SK-N-SH treated with all-trans-retinoic acid at 6 μM for 48 hours (cell line): ENCODE measurements around the gene CLTB.

Source experiments
- ATAC-seq: fragments of 200-7000 bp; cut with Tn5 transposase; 3 replicates; pipeline ENCODE4 v1.9.1; 2020; ENCODE audit warnings: mild to moderate bottlenecking, moderate library complexity
- ARNTL ChIP-seq: fragments of 450-650 bp; formaldehyde crosslinking; IDR thresholded peaks from 2 replicates; pipeline ENCODE4 v1.5.0; 2020; ENCODE audit warnings: low read depth, mild to moderate bottlenecking, moderate library complexity, borderline replicate concordance
- BACH2 ChIP-seq: fragments of 250-450 bp; sonication (Bioruptor Pico); IDR thresholded peaks from 2 replicates; pipeline ENCODE4 v1.9.0; 2021; ENCODE audit warnings: mild to moderate bottlenecking, borderline replicate concordance
- CSDC2 ChIP-seq: fragments of 250-450 bp; sonication (Bioruptor Pico); IDR thresholded peaks from 2 replicates; pipeline ENCODE4 v1.5.0; 2020; ENCODE audit warnings: mild to moderate bottlenecking, moderate library complexity
- ESRRG ChIP-seq: fragments of 250-450 bp; sonication (Bioruptor Pico); IDR thresholded peaks from 2 replicates; pipeline ENCODE4 v1.6.1; 2021; ENCODE audit warnings: mild to moderate bottlenecking
- GLIS3 ChIP-seq: fragments of 250-450 bp; sonication (Bioruptor Pico); IDR thresholded peaks from 2 replicates; pipeline ENCODE4 v1.5.0; 2020; ENCODE audit warnings: mild to moderate bottlenecking, moderate library complexity
- ISL1 ChIP-seq: fragments of 250-450 bp; sonication (Bioruptor Pico); IDR thresholded peaks from 2 replicates; pipeline ENCODE4 v2.1.2; 2022; ENCODE audit warnings: mild to moderate bottlenecking, moderate library complexity
- OSR1 ChIP-seq: fragments of 250-450 bp; sonication (Bioruptor Pico); IDR thresholded peaks from 2 replicates; pipeline ENCODE4 v1.8.0; 2022; ENCODE audit warnings: moderate library complexity, mild to moderate bottlenecking, inconsistent platforms
- PATZ1 ChIP-seq: fragments of 250-450 bp; sonication (Bioruptor Pico); IDR thresholded peaks from 2 replicates; pipeline ENCODE4 v1.8.0; 2020; ENCODE audit warnings: mild to moderate bottlenecking, moderate library complexity, borderline replicate concordance
- POU6F1 ChIP-seq: fragments of 250-450 bp; sonication (Bioruptor Pico); IDR thresholded peaks from 2 replicates; pipeline ENCODE4 v1.8.0; 2021; ENCODE audit warnings: low read depth, mild to moderate bottlenecking, moderate library complexity, borderline replicate concordance
- RARB ChIP-seq: fragments of 250-450 bp; sonication (Bioruptor Pico); IDR thresholded peaks from 2 replicates; pipeline ENCODE4 v1.8.0; 2021; ENCODE audit warnings: mild to moderate bottlenecking, moderate library complexity
- SNAI2 ChIP-seq: fragments of 250-450 bp; sonication (Bioruptor Pico); IDR thresholded peaks from 2 replicates; pipeline ENCODE4 v1.5.0; 2020; ENCODE audit warnings: mild to moderate bottlenecking, moderate library complexity
- TCF4 ChIP-seq: fragments of 250-450 bp; sonication (Bioruptor Pico); IDR thresholded peaks from 2 replicates; pipeline ENCODE4 v1.8.0; 2021; ENCODE audit warnings: mild to moderate bottlenecking, moderate library complexity, borderline replicate concordance
- TOX ChIP-seq: fragments of 250-450 bp; sonication (Bioruptor Pico); IDR thresholded peaks from 2 replicates; pipeline ENCODE4 v1.8.0; 2021; ENCODE audit warnings: mild to moderate bottlenecking, moderate library complexity, borderline replicate concordance
- ZC3H10 ChIP-seq: fragments of 250-450 bp; sonication (Bioruptor Pico); IDR thresholded peaks from 2 replicates; pipeline ENCODE4 v1.5.1; 2021; ENCODE audit warnings: mild to moderate bottlenecking, moderate library complexity
- ZFP3 ChIP-seq: fragments of 250-450 bp; sonication (Bioruptor Pico); IDR thresholded peaks from 2 replicates; pipeline ENCODE4 v1.5.0; 2020; ENCODE audit warnings: mild to moderate bottlenecking, moderate library complexity
- ZFP30 ChIP-seq: fragments of 450-650 bp; formaldehyde crosslinking; IDR thresholded peaks from 2 replicates; pipeline ENCODE4 v1.5.0; 2022; ENCODE audit warnings: mild to moderate bottlenecking, moderate library complexity
- ZNF565 ChIP-seq: fragments of 450-650 bp; formaldehyde crosslinking; conservative IDR thresholded peaks from 2 replicates; pipeline ENCODE4 v1.5.0; 2020; ENCODE audit warnings: low read depth, mild to moderate bottlenecking, moderate library complexity
- ZNF70 ChIP-seq: fragments of 450-650 bp; formaldehyde crosslinking; IDR thresholded peaks from 2 replicates; pipeline ENCODE4 v1.5.0; 2020; ENCODE audit warnings: mild to moderate bottlenecking, moderate library complexity
- ZNF8 ChIP-seq: fragments of 450-650 bp; formaldehyde crosslinking; IDR thresholded peaks from 2 replicates; pipeline ENCODE4 v1.5.0; 2020; ENCODE audit warnings: mild to moderate bottlenecking, moderate library complexity
- TF ChIP-seq, protein P1 (sequence below): fragments of 250-450 bp; sonication (Bioruptor Pico); IDR thresholded peaks from 2 replicates; pipeline ENCODE4 v1.5.1; 2021; ENCODE audit warnings: mild to moderate bottlenecking, moderate library complexity

Gene CLTB

DNA sequence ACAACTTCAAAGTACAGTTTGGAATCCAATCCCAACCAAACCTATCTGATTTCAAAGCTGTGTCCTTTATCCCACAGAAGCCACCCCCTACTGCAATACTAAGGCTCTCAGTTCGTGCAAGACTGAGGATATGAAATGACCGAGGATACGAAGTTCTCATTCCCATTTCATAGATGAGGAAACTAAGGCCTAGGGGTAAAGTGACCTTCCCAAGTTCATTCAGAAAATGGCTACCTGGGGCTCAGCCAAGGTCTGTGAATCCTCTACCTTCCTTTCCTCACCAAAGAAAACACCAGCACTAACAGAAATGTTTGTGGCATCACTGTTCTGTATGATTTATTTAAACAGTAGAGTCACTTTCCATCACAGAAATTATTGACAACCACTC lies 60.2 kb downstream of the CLTB start (continued):
- TF ChIP-seq PATZ1 (no peak), ZC3H10 (CRISPR knock-in tag) (no peak), RARB (CRISPR knock-in tag) (no peak), POU6F1 (CRISPR knock-in tag) (no peak)

DNA sequence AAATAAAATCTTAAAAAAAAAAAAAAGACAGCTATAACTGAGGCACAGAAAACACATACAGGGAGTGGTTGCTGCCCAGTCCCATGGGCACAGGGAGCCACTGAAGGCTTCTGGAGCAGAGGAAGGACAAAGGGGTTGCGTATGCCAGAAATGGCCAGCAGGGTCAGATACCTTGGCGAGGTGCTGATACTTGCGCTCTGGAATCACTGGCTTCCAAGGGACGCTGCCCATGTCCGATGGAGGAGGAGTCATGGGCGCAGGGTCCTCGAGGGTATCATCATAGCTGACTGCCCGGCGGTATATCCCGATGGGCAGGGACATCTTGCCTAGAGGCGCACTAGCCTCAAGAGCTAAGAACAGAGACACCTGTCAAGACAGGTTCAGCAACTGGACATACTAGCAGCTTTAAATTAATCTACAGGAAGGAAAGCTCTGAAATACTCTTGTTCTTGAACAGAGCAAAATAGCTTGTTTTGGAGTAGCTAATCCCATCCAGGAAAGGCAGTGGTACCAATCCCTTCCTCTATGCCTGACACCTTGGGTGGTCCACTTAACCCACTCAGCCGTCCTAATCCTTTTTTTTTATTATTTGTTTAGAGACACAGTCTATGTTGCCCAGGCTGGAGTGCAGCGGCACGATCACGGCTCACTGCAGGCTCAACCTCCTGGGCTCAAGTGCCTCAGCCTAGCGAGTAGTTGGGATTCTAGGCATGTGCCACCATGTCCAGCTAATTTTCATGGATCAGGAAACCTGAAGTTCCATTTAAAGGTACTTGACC lies 60.8 kb downstream of the CLTB start:
- ATAC-seq: no peak
- TF ChIP-seq ZNF8: no peak

DNA sequence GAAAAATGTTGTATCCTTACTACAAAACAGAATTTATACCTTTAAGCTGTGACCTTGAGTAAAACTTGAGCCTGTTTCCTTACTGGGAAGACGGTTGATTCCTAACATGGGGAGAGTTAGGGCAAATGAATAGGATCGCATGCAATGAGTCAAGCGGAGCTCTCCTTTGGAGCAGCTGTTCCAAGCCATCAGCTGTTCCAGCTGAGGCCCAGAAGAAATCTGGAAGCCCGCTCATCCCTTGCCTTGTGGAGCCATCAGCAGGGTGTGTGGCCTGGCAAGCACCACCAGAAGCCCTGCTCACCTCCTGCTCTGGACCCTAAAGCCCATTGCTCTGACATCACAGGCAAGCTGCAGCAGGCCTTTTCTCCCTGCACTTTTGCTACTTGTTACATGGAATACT lies 62.8 kb downstream of the CLTB start:
- ATAC-seq: no peak

More for the DNA sequence above, 62.8 kb downstream of the CLTB start:
- TF ChIP-seq ZNF8 (no peak), ZNF565 (CRISPR knock-in tag) (no peak), CSDC2 (CRISPR knock-in tag) (no peak), OSR1 (no peak), ZFP3 (CRISPR knock-in tag) (no peak), GLIS3 (CRISPR knock-in tag) (no peak), BACH2 (CRISPR knock-in tag) (no peak), ISL1 (CRISPR knock-in tag) (no peak), PATZ1 (no peak), POU6F1 (CRISPR knock-in tag) (no peak), TOX (CRISPR knock-in tag) (no peak), ZNF70 (CRISPR knock-in tag) (no peak), ZFP30 (CRISPR knock-in tag) (no peak), ZC3H10 (CRISPR knock-in tag) (no peak), TCF4 (CRISPR knock-in tag) (no peak), SNAI2 (CRISPR knock-in tag) (no peak), ARNTL (CRISPR knock-in tag) (no peak), RARB (CRISPR knock-in tag) (no peak), ESRRG (CRISPR knock-in tag) (no peak)
- TF ChIP-seq, protein P1, sequence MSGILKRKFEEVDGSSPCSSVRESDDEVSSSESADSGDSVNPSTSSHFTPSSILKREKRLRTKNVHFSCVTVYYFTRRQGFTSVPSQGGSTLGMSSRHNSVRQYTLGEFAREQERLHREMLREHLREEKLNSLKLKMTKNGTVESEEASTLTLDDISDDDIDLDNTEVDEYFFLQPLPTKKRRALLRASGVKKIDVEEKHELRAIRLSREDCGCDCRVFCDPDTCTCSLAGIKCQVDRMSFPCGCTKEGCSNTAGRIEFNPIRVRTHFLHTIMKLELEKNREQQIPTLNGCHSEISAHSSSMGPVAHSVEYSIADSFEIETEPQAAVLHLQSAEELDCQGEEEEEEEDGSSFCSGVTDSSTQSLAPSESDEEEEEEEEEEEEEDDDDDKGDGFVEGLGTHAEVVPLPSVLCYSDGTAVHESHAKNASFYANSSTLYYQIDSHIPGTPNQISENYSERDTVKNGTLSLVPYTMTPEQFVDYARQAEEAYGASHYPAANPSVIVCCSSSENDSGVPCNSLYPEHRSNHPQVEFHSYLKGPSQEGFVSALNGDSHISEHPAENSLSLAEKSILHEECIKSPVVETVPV (CRISPR knock-in tag): no peak
